ENCODE results near the gene IRS2. TPM values are rescaled to one million over a fixed set of nuclear protein-coding genes. Genes with fewer than 3 reads are reported as not detected.

IRS2 gene
- total RNA-seq, 1 experiment from 2014 or later, result 31.0 TPM

GRCh38 chr13:109781384-109782065 lies 4.9 kb downstream of the IRS2 start:
- DNase-seq (ENCODE audit: extremely low read depth, low read depth), result no peak

- DNase-seq (ENCODE audit: extremely low read depth, low read depth), result no peak
Observed at GRCh38 chr13:109780845-109781383, 5.5 kb downstream of the IRS2 start.

- no peak for DNase-seq (ENCODE audit: extremely low read depth, low read depth)
Observed at GRCh38 chr13:109779876-109780510, 6.4 kb downstream of the IRS2 start.

GRCh38 chr13:109779074-109779473 lies 7.3 kb downstream of the IRS2 start:
- DNase-seq (ENCODE audit: extremely low read depth, low read depth), result no peak

- no peak for DNase-seq (ENCODE audit: extremely low read depth, low read depth)
Observed at GRCh38 chr13:109778102-109778542, 8.3 kb downstream of the IRS2 start.

- DNase-seq (ENCODE audit: extremely low read depth, low read depth), result no peak
Observed at GRCh38 chr13:109776575-109776974, 9.8 kb downstream of the IRS2 start.

GRCh38 chr13:109773786-109774185 lies 12.6 kb downstream of the IRS2 start:
- no peak for DNase-seq (ENCODE audit: extremely low read depth, low read depth)

GRCh38 chr13:109773276-109773675 lies 13.1 kb downstream of the IRS2 start:
- DNase-seq (ENCODE audit: extremely low read depth, low read depth), result no peak

- no peak for DNase-seq (ENCODE audit: extremely low read depth, low read depth)
Observed at GRCh38 chr13:109771926-109772325, 14.5 kb downstream of the IRS2 start.

- DNase-seq (ENCODE audit: extremely low read depth, low read depth), result no peak
Observed at GRCh38 chr13:109770436-109770835, 15.9 kb downstream of the IRS2 start.

- no peak for DNase-seq (ENCODE audit: extremely low read depth, low read depth)
Observed at GRCh38 chr13:109769921-109770320, 16.5 kb downstream of the IRS2 start.

- DNase-seq (ENCODE audit: extremely low read depth, low read depth), result no peak
Observed at GRCh38 chr13:109769275-109769674, 17.1 kb downstream of the IRS2 start.

GRCh38 chr13:109768616-109769015 lies 17.8 kb downstream of the IRS2 start:
- DNase-seq (ENCODE audit: extremely low read depth, low read depth), result no peak

GRCh38 chr13:109768176-109768575 lies 18.2 kb downstream of the IRS2 start:
- DNase-seq (ENCODE audit: extremely low read depth, low read depth), result no peak

- no peak for DNase-seq (ENCODE audit: extremely low read depth, low read depth)
Observed at GRCh38 chr13:109767023-109767422, 19.4 kb downstream of the IRS2 start.

- no peak for DNase-seq (ENCODE audit: extremely low read depth, low read depth)
Observed at GRCh38 chr13:109764470-109765291, 21.7 kb downstream of the IRS2 start.

- no peak for DNase-seq (ENCODE audit: extremely low read depth, low read depth)
Observed at GRCh38 chr13:109764045-109764444, 22.3 kb downstream of the IRS2 start.

GRCh38 chr13:109762791-109763190 lies 23.6 kb downstream of the IRS2 start:
- DNase-seq (ENCODE audit: extremely low read depth, low read depth), result no peak

- no peak for DNase-seq (ENCODE audit: extremely low read depth, low read depth)
Observed at GRCh38 chr13:109761695-109762094, 24.7 kb downstream of the IRS2 start.

GRCh38 chr13:109760951-109761350 lies 25.4 kb downstream of the IRS2 start:
- no peak for DNase-seq (ENCODE audit: extremely low read depth, low read depth)

- DNase-seq (ENCODE audit: extremely low read depth, low read depth), result no peak
Observed at GRCh38 chr13:109760402-109760801, 26.0 kb downstream of the IRS2 start.
